ENCODE measurements around the gene GGT6.

GGT6 gene

GRCh38 chr17:4541328-4542002 is 18.9 kb downstream of the GGT6 start:
- H2AFZ ChIP-seq (ENCODE audit: low read depth, low read length): no peak overlapping the region
- H3K79me2 ChIP-seq (ENCODE audit: low read length): no peaks in the 10 kb centered on the region
- H4K20me1 ChIP-seq (ENCODE audit: insufficient read depth, low read length): peaks cover 14% of the 10 kb centered on the region
- H3K36me3 ChIP-seq (replicated peaks; ENCODE audit: low read depth, low read length): peaks cover 4% of the 10 kb centered on the region
- H3K9me3 ChIP-seq (ENCODE audit: insufficient read depth, low read length): no peaks in the 10 kb centered on the region
- TF ChIP-seq, protein P1, sequence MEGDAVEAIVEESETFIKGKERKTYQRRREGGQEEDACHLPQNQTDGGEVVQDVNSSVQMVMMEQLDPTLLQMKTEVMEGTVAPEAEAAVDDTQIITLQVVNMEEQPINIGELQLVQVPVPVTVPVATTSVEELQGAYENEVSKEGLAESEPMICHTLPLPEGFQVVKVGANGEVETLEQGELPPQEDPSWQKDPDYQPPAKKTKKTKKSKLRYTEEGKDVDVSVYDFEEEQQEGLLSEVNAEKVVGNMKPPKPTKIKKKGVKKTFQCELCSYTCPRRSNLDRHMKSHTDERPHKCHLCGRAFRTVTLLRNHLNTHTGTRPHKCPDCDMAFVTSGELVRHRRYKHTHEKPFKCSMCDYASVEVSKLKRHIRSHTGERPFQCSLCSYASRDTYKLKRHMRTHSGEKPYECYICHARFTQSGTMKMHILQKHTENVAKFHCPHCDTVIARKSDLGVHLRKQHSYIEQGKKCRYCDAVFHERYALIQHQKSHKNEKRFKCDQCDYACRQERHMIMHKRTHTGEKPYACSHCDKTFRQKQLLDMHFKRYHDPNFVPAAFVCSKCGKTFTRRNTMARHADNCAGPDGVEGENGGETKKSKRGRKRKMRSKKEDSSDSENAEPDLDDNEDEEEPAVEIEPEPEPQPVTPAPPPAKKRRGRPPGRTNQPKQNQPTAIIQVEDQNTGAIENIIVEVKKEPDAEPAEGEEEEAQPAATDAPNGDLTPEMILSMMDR (IDR thresholded peaks at IDR 0.05; ENCODE audit: low read depth, low read length): peak; percentile 13; the same call in 1 of the 2 replicates
- TF ChIP-seq EZH2phosphoT487 (IDR thresholded peaks at IDR 0.05; ENCODE audit: low read depth): no peak
- H3K27me3 ChIP-seq (ENCODE audit: low read depth, low read length): no peaks in the 10 kb centered on the region
- no peak overlapping the region for H3K4me3 ChIP-seq (ENCODE audit: low read length)
- no peaks in the 10 kb centered on the region for H3K4me1 ChIP-seq (ENCODE audit: low read length)
- H3K4me2 ChIP-seq (ENCODE audit: low read length): no peak overlapping the region
- H3K27ac ChIP-seq (ENCODE audit: low read length): no peak overlapping the region
- H3K9ac ChIP-seq (ENCODE audit: low read length): no peak overlapping the region

GRCh38 chr17:4540687-4541327 is 19.6 kb downstream of the GGT6 start:
- H3K27me3 ChIP-seq (ENCODE audit: low read depth, low read length): no peaks in the 10 kb centered on the region
- H3K27ac ChIP-seq (ENCODE audit: low read length): no peak overlapping the region
- no peaks in the 10 kb centered on the region for H3K9me3 ChIP-seq (ENCODE audit: insufficient read depth, low read length)
- H2AFZ ChIP-seq (ENCODE audit: low read depth, low read length): no peak overlapping the region
- no peak overlapping the region for H3K9ac ChIP-seq (ENCODE audit: low read length)
- peaks cover 4% of the 10 kb centered on the region for H3K36me3 ChIP-seq (replicated peaks; ENCODE audit: low read depth, low read length)
- H3K4me2 ChIP-seq (ENCODE audit: low read length): no peak overlapping the region
- no peak overlapping the region for H3K4me3 ChIP-seq (ENCODE audit: low read length)
- peaks cover 14% of the 10 kb centered on the region for H4K20me1 ChIP-seq (ENCODE audit: insufficient read depth, low read length)
- H3K79me2 ChIP-seq (ENCODE audit: low read length): no peaks in the 10 kb centered on the region
- no peak for TF ChIP-seq EZH2phosphoT487 (IDR thresholded peaks at IDR 0.05; ENCODE audit: low read depth)
- TF ChIP-seq, protein P1 (IDR thresholded peaks at IDR 0.05; ENCODE audit: low read depth, low read length): no peak
- no peaks in the 10 kb centered on the region for H3K4me1 ChIP-seq (ENCODE audit: low read length)

GRCh38 chr17:4540224-4540651 is 20.1 kb downstream of the GGT6 start:
- H3K79me2 ChIP-seq (ENCODE audit: low read length): no peaks in the 10 kb centered on the region
- H4K20me1 ChIP-seq (ENCODE audit: insufficient read depth, low read length): peaks cover 14% of the 10 kb centered on the region
- no peaks in the 10 kb centered on the region for H3K27me3 ChIP-seq (ENCODE audit: low read depth, low read length)
- no peak overlapping the region for H3K4me3 ChIP-seq (ENCODE audit: low read length)
- H3K27ac ChIP-seq (ENCODE audit: low read length): no peak overlapping the region
- no peaks in the 10 kb centered on the region for H3K4me1 ChIP-seq (ENCODE audit: low read length)
- TF ChIP-seq EZH2phosphoT487 (IDR thresholded peaks at IDR 0.05; ENCODE audit: low read depth): no peak
- TF ChIP-seq, protein P1 (IDR thresholded peaks at IDR 0.05; ENCODE audit: low read depth, low read length): peak; percentile 28
- no peak overlapping the region for H2AFZ ChIP-seq (ENCODE audit: low read depth, low read length)
- no peaks in the 10 kb centered on the region for H3K9me3 ChIP-seq (ENCODE audit: insufficient read depth, low read length)
- H3K9ac ChIP-seq (ENCODE audit: low read length): no peak overlapping the region
- peaks cover 4% of the 10 kb centered on the region for H3K36me3 ChIP-seq (replicated peaks; ENCODE audit: low read depth, low read length)
- H3K4me2 ChIP-seq (ENCODE audit: low read length): no peak overlapping the region

GRCh38 chr17:4539576-4540223 is 20.7 kb downstream of the GGT6 start:
- Histone ChIP-seq H3K36me3 (replicated peaks; ENCODE audit: low read depth, low read length) (peaks cover 4% of the 10 kb centered on the region), H3K79me2 (ENCODE audit: low read length) (no peaks in the 10 kb centered on the region), H3K9me3 (ENCODE audit: insufficient read depth, low read length) (no peaks in the 10 kb centered on the region), H3K27me3 (ENCODE audit: low read depth, low read length) (no peaks in the 10 kb centered on the region), H3K27ac (ENCODE audit: low read length) (no peak overlapping the region), H3K4me3 (ENCODE audit: low read length) (no peak overlapping the region), H4K20me1 (ENCODE audit: insufficient read depth, low read length) (peaks cover 14% of the 10 kb centered on the region), H3K4me2 (ENCODE audit: low read length) (no peak overlapping the region), H3K9ac (ENCODE audit: low read length) (no peak overlapping the region), H3K4me1 (ENCODE audit: low read length) (no peaks in the 10 kb centered on the region), H2AFZ (ENCODE audit: low read depth, low read length) (no peak overlapping the region)
- TF ChIP-seq EZH2phosphoT487 (IDR thresholded peaks at IDR 0.05; ENCODE audit: low read depth): no peak
- TF ChIP-seq, protein P1 (IDR thresholded peaks at IDR 0.05; ENCODE audit: low read depth, low read length): no peak

Data from OCI-LY3 (cell line).